GM19238 (cell line): ENCODE results near the gene NCOA3.
A peak's percentile ranks its signal among the peaks of the same experiment; 100 is the strongest.

Experiments
- DNase-seq: peaks from one replicate; pipeline ENCODE4 v3.0.0; 2011; ENCODE audit warnings: low spot score; ENCODE audit not compliant: insufficient read length

Gene NCOA3

GRCh38 chr20:47596003-47596571, 94.4 kb downstream of the NCOA3 start:
- DNase-seq, result no peak

- DNase-seq, result no peak
These were observed 95.4 kb downstream of the NCOA3 start for GRCh38 chr20:47597090-47597489.

GRCh38 chr20:47598911-47599744, 97.4 kb downstream of the NCOA3 start:
- no peak for DNase-seq

- no peak for DNase-seq
These were observed 99.4 kb downstream of the NCOA3 start for GRCh38 chr20:47600967-47601547.

GRCh38 chr20:47603260-47603659, 101.6 kb downstream of the NCOA3 start:
- no peak for DNase-seq

- no peak for DNase-seq
These were observed 104.2 kb downstream of the NCOA3 start for GRCh38 chr20:47605673-47606413.

GRCh38 chr20:47606414-47606982, 104.8 kb downstream of the NCOA3 start:
- no peak for DNase-seq

GRCh38 chr20:47606983-47607613, 105.4 kb downstream of the NCOA3 start:
- DNase-seq, result no peak

GRCh38 chr20:47609001-47609400, 107.3 kb downstream of the NCOA3 start:
- DNase-seq, result no peak

- DNase-seq, result peak; percentile 16
These were observed 108.7 kb downstream of the NCOA3 start for GRCh38 chr20:47610247-47610944.

GRCh38 chr20:47610945-47611250, 109.2 kb downstream of the NCOA3 start:
- DNase-seq, result no peak

- no peak for DNase-seq
These were observed 110.1 kb downstream of the NCOA3 start for GRCh38 chr20:47611785-47612184.

GRCh38 chr20:47612670-47613069, 111.0 kb downstream of the NCOA3 start:
- no peak for DNase-seq

- no peak for DNase-seq
These were observed 113.1 kb downstream of the NCOA3 start for GRCh38 chr20:47614703-47615309.

GRCh38 chr20:47618479-47618878, 116.8 kb downstream of the NCOA3 start:
- no peak for DNase-seq

GRCh38 chr20:47620808-47621805, 119.4 kb downstream of the NCOA3 start:
- DNase-seq, result peak; percentile 7

GRCh38 chr20:47622118-47622665, 120.5 kb downstream of the NCOA3 start:
- DNase-seq, result no peak

- no peak for DNase-seq
These were observed 121.5 kb downstream of the NCOA3 start for GRCh38 chr20:47623206-47623605.

GRCh38 chr20:47627540-47627939, 125.9 kb downstream of the NCOA3 start:
- DNase-seq, result no peak
